ENCODE measurements around the gene STXBP6. TPM values are rescaled to one million over a fixed set of nuclear protein-coding genes. Genes with fewer than 3 reads are reported as not detected.
"Not testable (repeated sequence)": the region's sequence is repeated elsewhere in the genome, so short reads cannot be mapped to it uniquely, and the experiment has no call there.

STXBP6 gene
- total and polyA plus RNA-seq, 12 donors, result 12.2 to 49.0 (median 24.4) TPM

GRCh38 chr14:24775950-24776349 lies 274.0 kb downstream of the STXBP6 start:
- no peak overlapping the region for H3K4me3 ChIP-seq
- 77 to 82% methylated on average over 8 of the region's 8 CpGs for WGBS, 2 donors
- no peaks in the 10 kb centered on the region for H3K36me3 ChIP-seq
- peaks cover 0 to 2% (median 0%) of the 10 kb centered on the region in 11 donors for H3K9me3 ChIP-seq
- DNase-seq, result no peak
- H3K4me1 ChIP-seq, result peaks cover 0 to 30% (median 11%) of the 10 kb centered on the region in 9 donors
- TF ChIP-seq, protein P1, sequence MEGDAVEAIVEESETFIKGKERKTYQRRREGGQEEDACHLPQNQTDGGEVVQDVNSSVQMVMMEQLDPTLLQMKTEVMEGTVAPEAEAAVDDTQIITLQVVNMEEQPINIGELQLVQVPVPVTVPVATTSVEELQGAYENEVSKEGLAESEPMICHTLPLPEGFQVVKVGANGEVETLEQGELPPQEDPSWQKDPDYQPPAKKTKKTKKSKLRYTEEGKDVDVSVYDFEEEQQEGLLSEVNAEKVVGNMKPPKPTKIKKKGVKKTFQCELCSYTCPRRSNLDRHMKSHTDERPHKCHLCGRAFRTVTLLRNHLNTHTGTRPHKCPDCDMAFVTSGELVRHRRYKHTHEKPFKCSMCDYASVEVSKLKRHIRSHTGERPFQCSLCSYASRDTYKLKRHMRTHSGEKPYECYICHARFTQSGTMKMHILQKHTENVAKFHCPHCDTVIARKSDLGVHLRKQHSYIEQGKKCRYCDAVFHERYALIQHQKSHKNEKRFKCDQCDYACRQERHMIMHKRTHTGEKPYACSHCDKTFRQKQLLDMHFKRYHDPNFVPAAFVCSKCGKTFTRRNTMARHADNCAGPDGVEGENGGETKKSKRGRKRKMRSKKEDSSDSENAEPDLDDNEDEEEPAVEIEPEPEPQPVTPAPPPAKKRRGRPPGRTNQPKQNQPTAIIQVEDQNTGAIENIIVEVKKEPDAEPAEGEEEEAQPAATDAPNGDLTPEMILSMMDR (IDR thresholded peaks at IDR 0.05), result no peak
- no peaks in the 10 kb centered on the region for H3K27me3 ChIP-seq
- H3K27ac ChIP-seq, result no peak overlapping the region
- ATAC-seq, result no peak
- intact Hi-C loops (cut with DNase I), result no loop called here

- Histone ChIP-seq H3K4me3 (no peak overlapping the region), H3K4me1 (peaks cover 0 to 30% (median 11%) of the 10 kb centered on the region in 9 donors), H3K27ac (peak overlapping the region in 9 of 10 donors; percentile 21 to 84 (median 74)), H3K27me3 (no peaks in the 10 kb centered on the region), H3K9me3 (peaks cover 0 to 18% (median 0%) of the 10 kb centered on the region in 11 donors), H3K36me3 (no peaks in the 10 kb centered on the region)
- peak in 1 of 2 donors; percentile 29 for DNase-seq
- ATAC-seq, result peak; percentile 50 to 99 (median 94)
- intact Hi-C loops (cut with DNase I), result no loop called here
- TF ChIP-seq, protein P1 (IDR thresholded peaks at IDR 0.05), result no peak
- WGBS, 2 donors, result 30 to 39% methylated on average over 6 of the region's 6 CpGs
Measured at GRCh38 chr14:24774187-24774915, 275.6 kb downstream of the STXBP6 start.

DNA sequence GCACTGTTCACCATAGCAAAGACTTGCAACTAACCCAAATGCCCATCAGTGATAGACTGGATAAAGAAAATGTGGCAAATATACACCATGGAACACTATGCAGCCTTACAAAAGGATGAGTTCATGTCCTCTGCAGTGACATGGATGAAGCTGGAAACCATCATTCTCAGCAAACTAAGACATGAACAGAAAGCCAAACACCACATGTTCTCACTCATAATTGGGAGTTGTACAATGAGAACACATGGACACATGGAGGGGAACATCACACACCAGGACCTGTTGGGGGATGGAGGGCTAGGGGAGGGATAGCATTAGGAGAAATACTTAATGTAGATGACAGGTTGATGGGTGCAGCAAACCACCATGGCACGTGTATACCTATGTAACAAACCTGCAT lies 276.4 kb downstream of the STXBP6 start:
- H3K36me3 ChIP-seq; H3K27me3 ChIP-seq; intact Hi-C loops (cut with DNase I); ATAC-seq; DNase-seq; H3K4me3 ChIP-seq: not testable (repeated sequence)
- WGBS, 2 donors, result 55 to 73% methylated on average over 1 of the region's 1 CpG
- Histone ChIP-seq H3K27ac (peak overlapping the region in 6 of 10 donors; percentile 10 to 84 (median 50)), H3K9me3 (peaks cover 0 to 25% (median 0%) of the 10 kb centered on the region in 11 donors), H3K4me1 (peaks cover 0 to 30% (median 11%) of the 10 kb centered on the region in 9 donors)

GRCh38 chr14:24766434-24766833 lies 283.5 kb downstream of the STXBP6 start:
- Histone ChIP-seq H3K4me1 (no peaks in the 10 kb centered on the region), H3K9me3 (peaks cover 0 to 25% (median 0%) of the 10 kb centered on the region in 11 donors), H3K4me3 (no peak overlapping the region), H3K36me3 (no peaks in the 10 kb centered on the region), H3K27ac (no peak overlapping the region), H3K27me3 (no peaks in the 10 kb centered on the region)
- 53 to 54% methylated on average over 2 of the region's 2 CpGs for WGBS, 2 donors
- ATAC-seq, result no peak
- intact Hi-C loops (cut with DNase I), result no loop called here
- DNase-seq, result no peak
- TF ChIP-seq, protein P1 (IDR thresholded peaks at IDR 0.05), result no peak

DNA sequence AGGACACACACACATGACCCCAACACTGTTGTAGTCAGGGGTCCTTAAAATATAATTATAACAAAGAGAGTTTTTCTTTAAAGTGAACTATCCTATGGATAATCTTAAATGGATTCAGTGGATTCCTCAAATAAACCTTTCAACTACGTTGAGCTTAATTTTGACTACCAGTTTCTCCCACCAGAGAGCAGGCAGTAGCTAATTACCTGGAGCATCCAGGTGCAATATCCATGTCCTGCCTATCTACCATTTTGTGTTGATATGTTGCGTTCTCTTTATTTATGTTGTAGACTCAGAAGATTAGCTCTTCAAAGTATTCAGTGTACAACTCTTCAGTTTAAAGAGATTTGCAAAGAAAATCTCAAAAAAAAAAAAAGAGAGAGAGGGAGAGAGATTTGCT lies 288.8 kb downstream of the STXBP6 start:
- no peaks in the 10 kb centered on the region for H3K4me1 ChIP-seq
- H3K27me3 ChIP-seq, result no peaks in the 10 kb centered on the region
- no peak overlapping the region for H3K4me3 ChIP-seq
- WGBS, 2 donors, result 73 to 74% methylated on average over 2 of the region's 2 CpGs
- no peaks in the 10 kb centered on the region for H3K9me3 ChIP-seq
- H3K27ac ChIP-seq, result no peak overlapping the region
- TF ChIP-seq, protein P1 (IDR thresholded peaks at IDR 0.05), result peak in 1 of 9 donors; percentile 13
- DNase-seq, result no peak
- no peak for ATAC-seq
- H3K36me3 ChIP-seq, result no peaks in the 10 kb centered on the region
- intact Hi-C loops (cut with DNase I), result no loop called here
